Neural progenitor cell (in vitro differentiated cells): Measurements from ENCODE around the gene MYO1E.

Experiments used
- EZH2phosphoT487 ChIP-seq: fragments of 200-600 bp; sonication (generic); IDR thresholded peaks from 2 replicates; pipeline ENCODE4 v1.6.1; 2017; ENCODE audit warnings: antibody characterized with exemption
- TF ChIP-seq, protein P1 (sequence below): fragments of 200-600 bp; sonication (generic); IDR thresholded peaks from 2 replicates; pipeline ENCODE4 v1.5.1; 2017; ENCODE audit warnings: antibody characterized with exemption, mild to moderate bottlenecking

GRCh38 chr15:59251001-59251845 is 121.4 kb downstream of the MYO1E start:
- TF ChIP-seq EZH2phosphoT487, result no peak
- TF ChIP-seq, protein P1, sequence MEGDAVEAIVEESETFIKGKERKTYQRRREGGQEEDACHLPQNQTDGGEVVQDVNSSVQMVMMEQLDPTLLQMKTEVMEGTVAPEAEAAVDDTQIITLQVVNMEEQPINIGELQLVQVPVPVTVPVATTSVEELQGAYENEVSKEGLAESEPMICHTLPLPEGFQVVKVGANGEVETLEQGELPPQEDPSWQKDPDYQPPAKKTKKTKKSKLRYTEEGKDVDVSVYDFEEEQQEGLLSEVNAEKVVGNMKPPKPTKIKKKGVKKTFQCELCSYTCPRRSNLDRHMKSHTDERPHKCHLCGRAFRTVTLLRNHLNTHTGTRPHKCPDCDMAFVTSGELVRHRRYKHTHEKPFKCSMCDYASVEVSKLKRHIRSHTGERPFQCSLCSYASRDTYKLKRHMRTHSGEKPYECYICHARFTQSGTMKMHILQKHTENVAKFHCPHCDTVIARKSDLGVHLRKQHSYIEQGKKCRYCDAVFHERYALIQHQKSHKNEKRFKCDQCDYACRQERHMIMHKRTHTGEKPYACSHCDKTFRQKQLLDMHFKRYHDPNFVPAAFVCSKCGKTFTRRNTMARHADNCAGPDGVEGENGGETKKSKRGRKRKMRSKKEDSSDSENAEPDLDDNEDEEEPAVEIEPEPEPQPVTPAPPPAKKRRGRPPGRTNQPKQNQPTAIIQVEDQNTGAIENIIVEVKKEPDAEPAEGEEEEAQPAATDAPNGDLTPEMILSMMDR, result no peak
